NCI-H146 treated with DMSO at 0.1 percent for 48 hours (cell line): ENCODE results near the gene COX7B.
A peak's percentile ranks its signal among the peaks of the same experiment; 100 is the strongest.
"Not testable (repeated sequence)": the region's sequence is repeated elsewhere in the genome, so short reads cannot be mapped to it uniquely, and the experiment has no call there.

Source experiments
- DNase-seq: peaks from one replicate; lab custom pipeline; 2025; ENCODE audit not compliant: unreplicated experiment; lab: John Stamatoyannopoulos, UW

The COX7B gene

GRCh38 chrX:77899081-77899828, at the start of gene COX7B:
TSS of gene COX7B (plus strand) at chrX:77899468. CDS start at chrX:77899554, 86 bp downstream.
- DNase-seq, result peak; percentile 94

- no peak for DNase-seq
Observed at GRCh38 chrX:77875372-77875771, 23.9 kb upstream of the COX7B start.

GRCh38 chrX:77881418-77881817, 17.9 kb upstream of the COX7B start:
- DNase-seq, result not testable (repeated sequence)

- no peak for DNase-seq
Observed at GRCh38 chrX:77892887-77893286, 6.4 kb upstream of the COX7B start.

- no peak for DNase-seq
Observed at GRCh38 chrX:77893713-77894112, 5.6 kb upstream of the COX7B start.

- DNase-seq, result peak; percentile 92
Observed at GRCh38 chrX:77894921-77895886, 4.1 kb upstream of the COX7B start, which contains the start of gene MAGT1. TSS of gene MAGT1 (minus strand) at chrX:77895435. CDS start at chrX:77895410, 25 bp downstream.

- no peak for DNase-seq
Observed at GRCh38 chrX:77900688-77901087, 1.4 kb downstream of the COX7B start.

- DNase-seq, result no peak
Observed at GRCh38 chrX:77901506-77901905, 2.2 kb downstream of the COX7B start.

GRCh38 chrX:77910108-77910840, 11.0 kb downstream of the COX7B start, which contains the start of gene ATP7A:
TSS of gene ATP7A (plus strand) at chrX:77910693. CDS start at chrX:77971642, 60,949 bp downstream.
- peak; percentile 84 for DNase-seq

- no peak for DNase-seq
Observed at GRCh38 chrX:77917294-77917933, 18.1 kb downstream of the COX7B start.

GRCh38 chrX:77918568-77918967, 19.3 kb downstream of the COX7B start:
- DNase-seq, result no peak

GRCh38 chrX:77919370-77919769, 20.1 kb downstream of the COX7B start:
- DNase-seq, result not testable (repeated sequence)

GRCh38 chrX:77922787-77923186, 23.5 kb downstream of the COX7B start:
- DNase-seq, result no peak

GRCh38 chrX:77924320-77924859, 25.1 kb downstream of the COX7B start:
- no peak for DNase-seq

- DNase-seq, result no peak
Observed at GRCh38 chrX:77925764-77926163, 26.5 kb downstream of the COX7B start.

- no peak for DNase-seq
Observed at GRCh38 chrX:77930581-77930980, 31.3 kb downstream of the COX7B start.

GRCh38 chrX:77935886-77936285, 36.6 kb downstream of the COX7B start:
- DNase-seq, result no peak

- DNase-seq, result no peak
Observed at GRCh38 chrX:77936299-77936698, 37.0 kb downstream of the COX7B start.

- no peak for DNase-seq
Observed at GRCh38 chrX:77937291-77937690, 38.0 kb downstream of the COX7B start.

GRCh38 chrX:77938083-77938680, 38.9 kb downstream of the COX7B start:
- DNase-seq, result no peak
